K562 (cell line): Measurements from ENCODE around the gene ANKRD13B. TPM values are rescaled to one million over a fixed set of nuclear protein-coding genes. Genes with fewer than 3 reads are reported as not detected.

Experiments
- ATAC-seq: fragments of 200-7000 bp; cut with Tn5 transposase; 3 replicates; pipeline ENCODE4 v1.9.1; 2020; ENCODE audit warnings: moderate library complexity
- BruUV-seq: library from RNA; stranded (reverse); fragments of 400-500 nt; replicated peaks from 2 replicates; lab custom pipeline; 2021; lab: Mats Ljungman, UMichigan
- CTCF ChIA-PET: fragments of 300-600 bp; formaldehyde crosslinking; extraction: SDS; loops from one replicate; lab custom pipeline; 2021; ENCODE audit warnings: low intra/inter-chr PET ratio; lab: Yijun Ruan, JAX
- POLR2A ChIA-PET: fragments of 300-600, 350-650 bp; sonication (Branson Sonifier 250); formaldehyde crosslinking; extraction: SDS; loops from one replicate; lab custom pipeline; 2021; ENCODE audit warnings: antibody characterized with exemption, inconsistent platforms; lab: Yijun Ruan, JAX
- DNase-seq, 4 experiments: peaks; one replicate each; pipeline versions ENCODE4 v3.0.0 to v3.0.0-alpha.2; 2011 to 2018; ENCODE audit warnings: low spot score in 3 of 4, mixed read lengths in 3 of 4; ENCODE audit errors: extremely low read depth in 1 of 4
- FAIRE-seq: peaks from 2 replicates; lab custom pipeline; 2011; peaks lifted over from hg19 to GRCh38; lab: Jason Lieb, UNC
- H2AFZ ChIP-seq: 2 replicates; pipeline ENCODE4 v1.6.0; 2011; ENCODE audit warnings: low read depth, low read length, control low read depth, inconsistent platforms
- H3K27ac ChIP-seq: fragments of 200-600 bp; 3 replicates; pipeline ENCODE4 v1.8.0; 2011; ENCODE audit warnings: low read depth, mild to moderate bottlenecking, control low read depth, inconsistent platforms, low read length, moderate library complexity, mixed read lengths; ENCODE audit errors: extremely low read depth
- H3K27me3 ChIP-seq, 2 experiments: fragments of 300-600 bp in 1 of 2; 2 replicates in 1 of 2; 3 replicates in 1 of 2; pipeline versions ENCODE4 v1.6.0 to v1.8.0; 2011; ENCODE audit warnings: inconsistent platforms in 2 of 2, low read length in 2 of 2, mild to moderate bottlenecking in 1 of 2, mixed read lengths in 1 of 2, moderate library complexity in 1 of 2; ENCODE audit not compliant: control insufficient read depth in 2 of 2, insufficient read depth in 2 of 2
- H3K36me3 ChIP-seq: fragments of 300-600 bp; 3 replicates; pipeline ENCODE4 v1.8.0; 2011; ENCODE audit warnings: mild to moderate bottlenecking, low read length, inconsistent platforms; ENCODE audit not compliant: control insufficient read depth, insufficient read depth
- H3K4me1 ChIP-seq, 2 experiments: fragments of 200-600 bp in 1 of 2; replicated peaks in 1 of 2; 2 replicates in 1 of 2; 3 replicates in 1 of 2; pipeline versions ENCODE4 v1.5.1 to v1.8.0; 2011; ENCODE audit warnings: inconsistent platforms in 2 of 2, low read length in 2 of 2, mild to moderate bottlenecking in 1 of 2, mixed read lengths in 1 of 2, moderate library complexity in 1 of 2; ENCODE audit not compliant: control insufficient read depth in 2 of 2, insufficient read depth in 2 of 2
- H3K4me2 ChIP-seq: 2 replicates; pipeline ENCODE4 v1.6.1; 2011; ENCODE audit warnings: low read length, control low read depth, inconsistent platforms, mixed read lengths; ENCODE audit not compliant: insufficient read depth
- H3K4me3 ChIP-seq: fragments of 200-600 bp; sonication (generic), shearing (Covaris generic); 2 replicates; pipeline ENCODE4 v1.5.1; 2016; ENCODE audit warnings: control low read depth, inconsistent platforms
- H3K79me2 ChIP-seq: fragments of 200-600 bp; 3 replicates; pipeline ENCODE4 v1.8.0; 2011; ENCODE audit warnings: low read length, inconsistent platforms; ENCODE audit not compliant: control insufficient read depth, insufficient read depth
- H3K9ac ChIP-seq, 2 experiments: 2 replicates each; pipeline versions ENCODE4 v1.6.0 to v1.6.1; 2011; ENCODE audit warnings: low read depth in 2 of 2, low read length in 2 of 2, control low read depth in 1 of 2, inconsistent platforms in 1 of 2, mild to moderate bottlenecking in 1 of 2, mixed read lengths in 1 of 2; ENCODE audit not compliant: insufficient read depth in 1 of 2
- H3K9me1 ChIP-seq: one replicate; pipeline ENCODE4 v1.6.0; 2011; ENCODE audit warnings: inconsistent platforms, mild to moderate bottlenecking, low read length, moderate library complexity; ENCODE audit not compliant: control insufficient read depth, insufficient read depth
- H3K9me3 ChIP-seq: replicated peaks from 2 replicates; pipeline ENCODE4 v1.5.1; 2011; ENCODE audit warnings: low read depth, low read length, inconsistent platforms; ENCODE audit not compliant: control insufficient read depth, insufficient read depth
- H4K20me1 ChIP-seq: replicated peaks from 2 replicates; pipeline ENCODE4 v1.6.1; 2011; ENCODE audit warnings: low read length, inconsistent platforms, mixed read lengths; ENCODE audit not compliant: control insufficient read depth, insufficient read depth
- BHLHE40 ChIP-seq: IDR thresholded peaks from 2 replicates; pipeline ENCODE4 v1.6.1; 2011; ENCODE audit warnings: low read length, improper control_type of control experiment
- CEBPG ChIP-seq, 3 experiments: fragments of 200-800 bp in 1 of 3; sonication (Bioruptor generic) in 1 of 3; sonication (generic) in 1 of 3; formaldehyde crosslinking in 1 of 3; IDR thresholded peaks in 2 of 3; conservative IDR thresholded peaks in 1 of 3; 2 replicates each; pipeline versions ENCODE4 v1.6.1 to v1.8.0; 2016 to 2022; ENCODE audit warnings: missing compliant biosample characterization in 2 of 3, missing genetic modification characterization in 2 of 3, mild to moderate bottlenecking in 1 of 3, missing genetic modification reagents in 1 of 3
- GMEB1 ChIP-seq: fragments of 250-450 bp; sonication (Bioruptor Pico); IDR thresholded peaks from 2 replicates; pipeline ENCODE4 v1.4.0; 2020; ENCODE audit warnings: mild to moderate bottlenecking
- THRA ChIP-seq: fragments of 450-650 bp; IDR thresholded peaks from 2 replicates; pipeline ENCODE4 v1.6.1; 2017; ENCODE audit warnings: mild to moderate bottlenecking, moderate library complexity
- VEZF1 ChIP-seq: fragments of 200-800 bp; sonication (Bioruptor generic); IDR thresholded peaks from 2 replicates; pipeline ENCODE4 v1.6.1; 2017; ENCODE audit warnings: missing genetic modification characterization, missing compliant biosample characterization
- WGBS: fragments of 100-300 bp; shearing (Covaris generic); methylation state at CpG from one replicate; pipeline ENCODE4 v1.1.6; 2016; ENCODE audit warnings: low coverage, mixed read lengths; ENCODE audit not compliant: insufficient coverage; ENCODE audit errors: missing lambda C conversion rate; 5-methylcytosine and 5-hydroxymethylcytosine counted together
- in situ Hi-C: fragments of 300-500 bp; cut with MboI; formaldehyde crosslinking; loops from 4 replicates; pipeline ENCODE4 v1.15.0; 2018; ENCODE audit warnings: inconsistent platforms, mixed read lengths
- intact Hi-C: fragments of 100-400 bp; cut with micrococcal nuclease; formaldehyde crosslinking; loops from 2 replicates; pipeline ENCODE4 v1.14.2; 2022
- polyA plus RNA-seq, 8 experiments: library from polyadenylated mRNA; depleted of rRNA in 4 of 8; stranded (reverse) in 5 of 8; unstranded in 3 of 8; fragments of >200 nt; fragmentation: Nextera tagmentation in 2 of 8; fragmentation: Illumina TruSeq in 1 of 8; extraction: Ambion mirVana in 2 of 8; extraction: Trizol in 1 of 8; gene quantifications; 2 replicates each; pipeline versions ENCODE4 v1.2.1 to v1.2.3, GENCODE V29; 2011 to 2014; ENCODE audit warnings: inconsistent platforms in 1 of 8, missing spikeins in 1 of 8
- total RNA-seq, 7 experiments: library from RNA; depleted of rRNA in 6 of 7; stranded (reverse); fragments of >200 nt in 6 of 7; fragmentation: Illumina TruSeq in 2 of 7; extraction: Trizol in 2 of 7; gene quantifications; 2 replicates each; pipeline versions ENCODE4 v1.2.1 to v1.2.3, GENCODE V29; 2011 to 2021; ENCODE audit warnings: low replicate concordance in 1 of 7

ANKRD13B gene
- total and polyA plus RNA-seq, 9 of the 15 experiments (the other 6 are each of a cell fraction or from before 2014, with no cell fraction given): 0.15 to 28.1 (median 4.6) TPM

- Histone ChIP-seq H3K27me3 (no peaks in the 10 kb centered on the region), H3K79me2 (no peaks in the 10 kb centered on the region), H3K9me1 (no peaks in the 10 kb centered on the region), H3K4me1 (peaks cover 8 to 18% of the 10 kb centered on the region in 2 experiments), H3K4me2 (no peak overlapping the region), H2AFZ (no peak overlapping the region), H4K20me1 (no peaks in the 10 kb centered on the region; the same call in 1 of the 2 replicates), H3K36me3 (no peaks in the 10 kb centered on the region), H3K27ac (peak overlapping the region; percentile 2; the same call in 1 of the 3 replicates), H3K9me3 (no peaks in the 10 kb centered on the region), H3K9ac (no peak overlapping the region), H3K4me3 (no peak overlapping the region)
- in situ Hi-C loops (loop anchor here (5.0 kb wide), 2 partner anchors 134 to 289 kb away; partner anchors contain the start of gene SSH2), intact Hi-C loops (no loop called here)
- 38% methylated on average over 1 of the region's 1 CpG for WGBS
- ChIA-PET CTCF (interaction anchor here (0.5 kb wide), 1 partner anchor 164 kb away, joined by 5 read pairs; no protein-coding TSS in a partner anchor), POLR2A (interaction anchor here (0.8 to 1.3 kb wide), 2 partner anchors 10 to 19 kb away, joined by 3 to 6 read pairs; no protein-coding TSS in a partner anchor)
- ATAC-seq: no peak
- FAIRE-seq: no peak
- DNase-seq: no peak
- BruUV-seq: no TSS peak
- no peak for TF ChIP-seq THRA
Measured at GRCh38 chr17:29643817-29644160, 50.9 kb downstream of the ANKRD13B start.

- H4K20me1 ChIP-seq: no peaks in the 10 kb centered on the region
- no TSS peak for BruUV-seq
- H3K4me2 ChIP-seq: no peak overlapping the region
- ChIA-PET POLR2A (interaction anchor here (0.8 to 1.4 kb wide), 3 partner anchors 9 to 20 kb away, joined by 3 to 6 read pairs (median 4); no protein-coding TSS in a partner anchor), CTCF (no interaction called here)
- H2AFZ ChIP-seq: no peak overlapping the region
- no peaks in the 10 kb centered on the region for H3K9me3 ChIP-seq
- H3K27ac ChIP-seq: no peak overlapping the region
- no peaks in the 10 kb centered on the region for H3K79me2 ChIP-seq
- H3K9me1 ChIP-seq: no peaks in the 10 kb centered on the region
- H3K36me3 ChIP-seq: no peaks in the 10 kb centered on the region
- FAIRE-seq (no peak), ATAC-seq (no peak), DNase-seq (no peak)
- intact Hi-C loops: no loop called here
- peaks cover 0 to 21% of the 10 kb centered on the region in 2 experiments; a peak in 3 of 5 replicates for H3K4me1 ChIP-seq
- H3K27me3 ChIP-seq: no peaks in the 10 kb centered on the region
- WGBS: 55% methylated on average over 5 of the region's 5 CpGs
- no peak overlapping the region for H3K4me3 ChIP-seq
- in situ Hi-C loops: no loop called here
- H3K9ac ChIP-seq: no peak overlapping the region
- TF ChIP-seq VEZF1 (CRISPR knock-in tag): peak; percentile 79
- no peak for TF ChIP-seq GMEB1
- no peak for TF ChIP-seq BHLHE40
- TF ChIP-seq THRA: peak; percentile 36; the same call in 1 of the 2 replicates
- no peak for TF ChIP-seq CEBPG (CRISPR knock-in tag; IDR thresholded peaks at IDR 0.05)
- peak in 1 of 2 experiments; percentile 59; a peak in 2 of 4 replicates for TF ChIP-seq CEBPG (tag; conservative IDR thresholded peaks at IDR 0.05 in 1 of 2, IDR thresholded peaks at IDR 0.05 in 1 of 2)
Measured at GRCh38 chr17:29645515-29646051, 52.7 kb downstream of the ANKRD13B start.
